OCI-LY3 (cell line): Measurements from ENCODE around the gene RPN2.

ENCODE experiments used
- H2AFZ ChIP-seq: fragments of 200-600, 300-600 bp; shearing (Covaris generic); 2 replicates; pipeline ENCODE4 v1.6.0; 2014; ENCODE audit warnings: antibody characterized with exemption, low read depth, low read length
- H3K27ac ChIP-seq: fragments of 200-600, 300-600 bp; sonication (generic); 2 replicates; pipeline ENCODE4 v1.5.1; 2014; ENCODE audit warnings: mild to moderate bottlenecking, low read length, moderate library complexity, mixed read lengths
- H3K27me3 ChIP-seq: fragments of 200-600, 300-600 bp; sonication (generic); 2 replicates; pipeline ENCODE4 v1.6.1; 2014; ENCODE audit warnings: low read depth, low read length, mixed read lengths
- H3K36me3 ChIP-seq: fragments of 200-600, 300-600 bp; sonication (generic); replicated peaks from 2 replicates; pipeline ENCODE3; 2014; ENCODE audit warnings: low read depth, low read length, mixed read lengths
- H3K4me1 ChIP-seq: fragments of 300-600, 200-600 bp; sonication (generic); 2 replicates; pipeline ENCODE4 v1.6.1; 2014; ENCODE audit warnings: low read length, mixed read lengths
- H3K4me2 ChIP-seq: fragments of 200-600, 300-600 bp; sonication (generic); 2 replicates; pipeline ENCODE4 v1.6.1; 2014; ENCODE audit warnings: low read length, mixed read lengths
- H3K4me3 ChIP-seq: fragments of 300-600, 200-600 bp; sonication (generic); 2 replicates; pipeline ENCODE4 v1.5.1; 2014; ENCODE audit warnings: antibody characterized with exemption, mild to moderate bottlenecking, low read length, moderate library complexity
- H3K79me2 ChIP-seq: fragments of 300-600, 200-600 bp; shearing (Covaris generic); 2 replicates; pipeline ENCODE4 v1.6.1; 2014; ENCODE audit warnings: mild to moderate bottlenecking, low read length, mixed read lengths
- H3K9ac ChIP-seq: fragments of 300-600, 200-600 bp; shearing (Covaris generic); 2 replicates; pipeline ENCODE4 v1.6.0; 2014; ENCODE audit warnings: mild to moderate bottlenecking, low read length, moderate library complexity
- H3K9me3 ChIP-seq: fragments of 200-600, 300-600 bp; shearing (Covaris generic); 2 replicates; pipeline ENCODE4 v1.6.1; 2014; ENCODE audit warnings: low read length, mixed read lengths; ENCODE audit not compliant: insufficient read depth
- H4K20me1 ChIP-seq: fragments of 200-600, 300-600 bp; sonication (generic); 2 replicates; pipeline ENCODE4 v1.6.1; 2016; ENCODE audit warnings: low read length, mixed read lengths; ENCODE audit not compliant: insufficient read depth
- EZH2phosphoT487 ChIP-seq: fragments of 200-600 bp; shearing (Covaris generic); IDR thresholded peaks from 2 replicates; pipeline ENCODE4 v1.6.1; 2018; ENCODE audit warnings: antibody characterized with exemption, mixed run types, low read depth
- TF ChIP-seq, protein P1 (sequence below): fragments of 200-600, 300-600 bp; sonication (generic); IDR thresholded peaks from 2 replicates; pipeline ENCODE4 v1.5.1; 2014; ENCODE audit warnings: antibody characterized with exemption, low read length, low read depth

The RPN2 gene

GRCh38 chr20:37265152-37265551 is 86.0 kb downstream of the RPN2 start:
- peaks cover 21% of the 10 kb centered on the region for H3K4me1 ChIP-seq
- H3K4me2 ChIP-seq, result peak overlapping the region; percentile 49
- peak overlapping the region; percentile 22 for H3K4me3 ChIP-seq
- H3K27me3 ChIP-seq, result peaks cover 37% of the 10 kb centered on the region
- peak overlapping the region; percentile 14; the same call in 1 of the 2 replicates for H2AFZ ChIP-seq
- H3K79me2 ChIP-seq, result no peaks in the 10 kb centered on the region
- H4K20me1 ChIP-seq, result no peaks in the 10 kb centered on the region
- no peak overlapping the region for H3K9ac ChIP-seq
- H3K36me3 ChIP-seq, result no peaks in the 10 kb centered on the region
- TF ChIP-seq EZH2phosphoT487, result no peak
- TF ChIP-seq, protein P1, sequence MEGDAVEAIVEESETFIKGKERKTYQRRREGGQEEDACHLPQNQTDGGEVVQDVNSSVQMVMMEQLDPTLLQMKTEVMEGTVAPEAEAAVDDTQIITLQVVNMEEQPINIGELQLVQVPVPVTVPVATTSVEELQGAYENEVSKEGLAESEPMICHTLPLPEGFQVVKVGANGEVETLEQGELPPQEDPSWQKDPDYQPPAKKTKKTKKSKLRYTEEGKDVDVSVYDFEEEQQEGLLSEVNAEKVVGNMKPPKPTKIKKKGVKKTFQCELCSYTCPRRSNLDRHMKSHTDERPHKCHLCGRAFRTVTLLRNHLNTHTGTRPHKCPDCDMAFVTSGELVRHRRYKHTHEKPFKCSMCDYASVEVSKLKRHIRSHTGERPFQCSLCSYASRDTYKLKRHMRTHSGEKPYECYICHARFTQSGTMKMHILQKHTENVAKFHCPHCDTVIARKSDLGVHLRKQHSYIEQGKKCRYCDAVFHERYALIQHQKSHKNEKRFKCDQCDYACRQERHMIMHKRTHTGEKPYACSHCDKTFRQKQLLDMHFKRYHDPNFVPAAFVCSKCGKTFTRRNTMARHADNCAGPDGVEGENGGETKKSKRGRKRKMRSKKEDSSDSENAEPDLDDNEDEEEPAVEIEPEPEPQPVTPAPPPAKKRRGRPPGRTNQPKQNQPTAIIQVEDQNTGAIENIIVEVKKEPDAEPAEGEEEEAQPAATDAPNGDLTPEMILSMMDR, result no peak
- no peak overlapping the region for H3K27ac ChIP-seq
- H3K9me3 ChIP-seq, result no peaks in the 10 kb centered on the region

DNA sequence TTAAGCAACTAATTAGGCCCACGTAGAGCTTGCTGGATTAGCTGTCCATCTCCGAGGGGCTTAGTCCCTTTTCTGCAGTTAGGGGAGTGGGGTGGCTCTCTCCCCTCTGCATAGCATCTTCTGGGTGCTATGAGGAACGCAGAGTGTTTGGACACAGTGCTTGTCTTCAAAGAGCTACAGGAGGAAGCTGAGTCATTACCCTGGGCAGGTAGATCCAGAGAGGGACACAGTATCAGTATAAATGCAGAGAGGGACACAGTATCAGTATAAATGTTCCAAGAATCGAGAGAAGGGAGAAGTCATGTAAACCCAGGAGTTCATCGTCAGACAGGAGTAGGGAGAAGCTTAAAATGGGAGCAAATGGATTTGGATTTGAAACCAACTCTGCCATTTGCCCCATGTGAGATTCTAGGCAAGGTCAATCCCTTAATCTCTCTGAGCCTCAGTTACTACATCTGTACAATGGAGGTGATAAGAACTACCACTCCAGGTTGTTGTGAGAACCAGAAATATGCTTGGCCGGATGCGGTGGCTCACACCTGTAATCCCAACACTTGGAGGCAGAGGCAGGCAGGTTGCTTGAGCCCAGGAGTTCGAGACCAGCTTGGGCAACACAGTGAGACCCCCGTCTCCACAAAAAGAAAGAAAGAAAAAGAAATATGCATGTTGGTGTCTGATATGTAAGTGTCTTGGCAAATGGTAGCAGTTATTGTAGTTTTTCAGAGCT is 88.0 kb downstream of the RPN2 start:
- no peaks in the 10 kb centered on the region for H4K20me1 ChIP-seq
- H3K9me3 ChIP-seq, result no peaks in the 10 kb centered on the region
- H3K9ac ChIP-seq, result no peak overlapping the region
- H3K4me3 ChIP-seq, result no peak overlapping the region
- TF ChIP-seq EZH2phosphoT487, result no peak
- TF ChIP-seq, protein P1, result no peak
- peaks cover 19% of the 10 kb centered on the region; the same call in 1 of the 2 replicates for H3K27me3 ChIP-seq
- H3K4me1 ChIP-seq, result peaks cover 35% of the 10 kb centered on the region
- no peak overlapping the region for H2AFZ ChIP-seq
- no peaks in the 10 kb centered on the region for H3K79me2 ChIP-seq
- H3K27ac ChIP-seq, result no peak overlapping the region
- no peak overlapping the region for H3K4me2 ChIP-seq
- H3K36me3 ChIP-seq, result no peaks in the 10 kb centered on the region

- no peak overlapping the region for H3K4me2 ChIP-seq
Observed at GRCh38 chr20:37267667-37268313, 88.7 kb downstream of the RPN2 start.

More at GRCh38 chr20:37267667-37268313, 88.7 kb downstream of the RPN2 start:
- Histone ChIP-seq H3K36me3 (no peaks in the 10 kb centered on the region), H3K27ac (no peak overlapping the region), H3K27me3 (peaks cover 15% of the 10 kb centered on the region; the same call in 1 of the 2 replicates), H2AFZ (no peak overlapping the region), H4K20me1 (no peaks in the 10 kb centered on the region), H3K4me3 (no peak overlapping the region), H3K79me2 (no peaks in the 10 kb centered on the region), H3K4me1 (peaks cover 35% of the 10 kb centered on the region), H3K9me3 (no peaks in the 10 kb centered on the region), H3K9ac (no peak overlapping the region)
- no peak for TF ChIP-seq EZH2phosphoT487
- TF ChIP-seq, protein P1, result no peak
